ENCODE data around the gene TBCK. TPM values are rescaled to one million over a fixed set of nuclear protein-coding genes. Genes with fewer than 3 reads are reported as not detected.

TBCK gene
- total RNA-seq, 1 donor from 2014 or later: 28.1 TPM

DNA sequence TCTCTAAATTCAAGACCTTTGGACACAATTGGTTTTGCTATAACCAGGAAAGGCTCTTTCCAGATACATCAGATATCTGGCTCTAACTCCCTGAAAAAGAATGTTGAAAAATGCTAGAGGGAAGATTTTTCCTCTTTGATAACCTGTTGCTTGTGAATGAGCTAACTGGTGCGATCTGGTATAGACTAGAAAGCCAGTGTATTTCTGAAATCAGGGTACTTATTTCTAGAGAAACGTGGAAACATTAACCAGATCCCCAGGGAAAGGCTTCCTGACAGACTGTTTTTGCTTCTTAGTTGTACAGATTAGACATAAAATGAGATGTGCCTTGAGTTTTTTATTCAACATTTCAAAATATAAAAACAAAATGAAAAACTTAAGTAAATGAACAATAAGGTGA lies 313.0 kb downstream of the TBCK start:
- no peak overlapping the region for H3K4me3 Mint-ChIP-seq
- no peak overlapping the region for H3K27ac Mint-ChIP-seq
- no peaks in the 10 kb centered on the region for H3K36me3 Mint-ChIP-seq (ENCODE audit: low read depth)
- intact Hi-C loops (cut with micrococcal nuclease): no loop called here
- no peaks in the 10 kb centered on the region for H3K27me3 Mint-ChIP-seq
- H3K4me1 Mint-ChIP-seq: no peaks in the 10 kb centered on the region
- no peak for DNase-seq
- H3K9me3 Mint-ChIP-seq: peaks cover under 1% of the 10 kb centered on the region

DNA sequence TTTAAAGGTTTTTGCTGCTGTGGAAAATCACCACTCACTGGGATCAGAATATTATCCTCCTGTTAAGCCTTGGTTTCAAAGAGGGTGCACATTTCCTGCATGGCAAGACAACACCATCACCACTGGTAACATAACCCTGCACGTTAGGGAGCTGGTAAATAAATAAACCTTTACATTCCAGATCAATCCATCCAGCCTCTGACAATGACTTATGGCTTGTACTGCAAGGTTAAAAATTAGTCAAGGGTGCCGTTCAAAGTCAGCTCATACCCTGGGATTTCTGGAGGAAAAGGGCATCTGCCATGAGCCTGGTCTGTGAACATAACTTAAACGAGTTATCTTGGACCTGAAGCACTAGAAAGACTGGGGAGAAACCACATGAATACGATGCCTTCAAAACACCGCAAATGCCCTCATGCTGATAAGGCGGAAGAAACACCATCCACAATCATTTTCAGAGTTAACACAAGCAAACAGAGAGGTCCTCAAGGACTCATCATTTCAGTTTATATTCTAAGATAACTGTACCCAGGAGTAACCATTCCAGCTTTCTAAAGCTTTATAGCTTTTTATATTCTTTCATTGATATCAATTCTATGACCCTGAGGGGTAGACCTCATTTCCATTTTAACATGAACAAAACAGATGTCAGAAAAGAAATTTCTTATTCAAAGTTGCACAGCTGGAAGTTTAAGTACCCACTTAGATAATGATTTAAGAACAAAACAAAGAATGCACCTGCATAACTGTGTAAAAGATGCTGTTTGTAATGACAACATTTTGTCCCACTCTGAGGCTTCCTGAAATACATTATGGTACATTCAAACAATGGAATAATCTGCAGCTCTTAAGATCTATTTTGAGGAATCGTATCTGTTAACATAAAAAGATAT lies 317.6 kb downstream of the TBCK start:
- Mint-ChIP-seq H3K36me3 (ENCODE audit: low read depth) (no peaks in the 10 kb centered on the region), H3K4me1 (no peaks in the 10 kb centered on the region), H3K9me3 (no peaks in the 10 kb centered on the region), H3K27ac (no peak overlapping the region), H3K27me3 (no peaks in the 10 kb centered on the region), H3K4me3 (no peak overlapping the region)
- intact Hi-C loops (cut with micrococcal nuclease): no loop called here
- no peak for DNase-seq

DNA sequence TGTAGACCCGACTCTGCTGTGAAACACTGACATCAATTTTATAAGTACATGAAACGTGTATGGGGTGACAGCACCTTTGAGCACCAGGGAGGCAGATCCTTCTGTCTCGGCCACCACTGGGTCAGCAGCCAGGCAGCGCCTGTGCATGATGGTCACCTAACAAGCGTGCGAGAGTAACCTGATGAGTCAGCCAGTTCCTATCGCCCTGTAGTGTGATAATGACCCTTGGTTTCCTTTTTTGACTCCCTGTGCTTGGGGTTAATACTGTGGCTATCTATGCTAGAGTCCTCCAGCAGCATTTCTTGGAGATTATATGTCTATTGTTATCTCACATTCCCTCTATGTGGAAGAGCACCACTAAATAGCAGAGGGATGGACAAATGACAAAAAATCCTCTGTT lies 319.2 kb downstream of the TBCK start:
- no peak overlapping the region for H3K27ac Mint-ChIP-seq
- intact Hi-C loops (cut with micrococcal nuclease): no loop called here
- DNase-seq: no peak
- no peak overlapping the region for H3K4me3 Mint-ChIP-seq
- no peaks in the 10 kb centered on the region for H3K27me3 Mint-ChIP-seq
- no peaks in the 10 kb centered on the region for H3K9me3 Mint-ChIP-seq
- H3K36me3 Mint-ChIP-seq (ENCODE audit: low read depth): no peaks in the 10 kb centered on the region
- no peaks in the 10 kb centered on the region for H3K4me1 Mint-ChIP-seq

GRCh38 chr4:105994841-105995501 lies 321.0 kb downstream of the TBCK start:
- Mint-ChIP-seq H3K9me3 (no peaks in the 10 kb centered on the region), H3K4me1 (no peaks in the 10 kb centered on the region), H3K27me3 (no peaks in the 10 kb centered on the region), H3K36me3 (ENCODE audit: low read depth) (no peaks in the 10 kb centered on the region), H3K4me3 (no peak overlapping the region), H3K27ac (no peak overlapping the region)
- intact Hi-C loops (cut with micrococcal nuclease): no loop called here
- DNase-seq: no peak

DNA sequence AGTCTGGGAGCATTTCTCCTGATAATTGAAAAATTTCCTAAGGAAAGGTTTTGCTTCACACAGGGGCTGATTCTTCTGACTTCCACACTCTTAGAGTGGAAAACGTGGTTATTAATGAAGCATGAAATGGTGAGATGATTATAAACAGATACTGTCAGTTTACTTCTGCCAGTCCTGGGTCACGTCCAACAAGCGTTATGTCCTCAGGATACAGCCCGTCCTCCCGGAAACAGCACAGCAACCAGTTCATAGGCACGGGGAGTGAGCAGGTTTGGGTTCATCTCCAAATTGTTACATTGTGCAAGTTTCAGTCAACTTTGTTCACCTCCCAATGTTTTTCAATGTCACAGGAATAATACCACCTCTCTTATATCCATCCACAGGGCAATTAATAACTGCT lies 321.9 kb downstream of the TBCK start:
- Mint-ChIP-seq H3K36me3 (ENCODE audit: low read depth) (no peaks in the 10 kb centered on the region), H3K9me3 (peaks cover 1% of the 10 kb centered on the region), H3K27me3 (no peaks in the 10 kb centered on the region), H3K27ac (no peak overlapping the region), H3K4me1 (no peaks in the 10 kb centered on the region), H3K4me3 (no peak overlapping the region)
- no peak for DNase-seq
- intact Hi-C loops (cut with micrococcal nuclease): no loop called here

DNA sequence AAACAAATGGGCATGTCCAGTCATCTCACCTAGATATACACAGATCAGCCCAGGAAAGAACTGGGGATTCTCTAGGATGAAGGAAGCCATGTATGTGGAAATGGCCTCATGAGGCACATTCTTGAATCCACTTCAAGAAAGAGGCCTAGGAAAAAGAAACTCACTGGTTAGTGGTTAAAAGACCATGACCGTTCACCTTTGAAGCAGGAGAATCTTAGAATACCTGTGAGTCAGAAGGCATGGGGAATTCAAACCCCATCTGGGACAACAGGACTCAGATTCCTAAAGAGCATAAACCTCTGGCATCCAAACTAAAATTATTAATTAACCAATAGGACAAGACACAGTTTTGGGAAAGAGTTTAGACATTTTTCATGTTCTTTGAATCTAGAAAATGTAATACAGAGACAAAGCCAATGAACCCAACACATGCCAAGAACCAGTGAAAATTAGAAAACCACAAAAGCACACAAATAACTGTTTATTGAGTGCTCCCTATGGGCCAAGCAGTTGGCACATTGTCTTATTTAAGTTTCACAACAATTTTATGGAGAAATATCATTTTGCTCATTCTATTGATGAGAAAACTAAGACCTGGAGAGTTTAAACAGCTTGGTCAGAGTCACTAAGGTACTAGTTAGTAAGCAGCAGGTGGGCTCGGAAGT lies 323.2 kb downstream of the TBCK start:
- no peak for DNase-seq
- H3K27ac Mint-ChIP-seq: no peak overlapping the region
- intact Hi-C loops (cut with micrococcal nuclease): no loop called here
- H3K36me3 Mint-ChIP-seq (ENCODE audit: low read depth): no peaks in the 10 kb centered on the region
- no peaks in the 10 kb centered on the region for H3K27me3 Mint-ChIP-seq
- peaks cover 3% of the 10 kb centered on the region for H3K9me3 Mint-ChIP-seq
- no peak overlapping the region for H3K4me3 Mint-ChIP-seq
- H3K4me1 Mint-ChIP-seq: no peaks in the 10 kb centered on the region

- Mint-ChIP-seq H3K36me3 (ENCODE audit: low read depth) (no peaks in the 10 kb centered on the region), H3K9me3 (peaks cover 3% of the 10 kb centered on the region), H3K27ac (no peak overlapping the region), H3K4me3 (no peak overlapping the region), H3K27me3 (no peaks in the 10 kb centered on the region), H3K4me1 (no peaks in the 10 kb centered on the region)
- intact Hi-C loops (cut with micrococcal nuclease): no loop called here
- DNase-seq: no peak
Measured at GRCh38 chr4:105991726-105992125, 324.3 kb downstream of the TBCK start.

Other genes with a start within 250 kb of the TBCK start
- gene AIMP1, start 341 bp upstream of the TBCK start, total RNA-seq: 82.6 and 84.7 TPM in 2 replicates
- not detected in 2 replicates for gene GIMD1, start 52.6 kb upstream of the TBCK start, total RNA-seq

Data from activated CD4-positive, alpha-beta T cell treated with anti-CD3 and anti-CD28 coated beads, Interleukin-2, amount 10 ng/mL, durations not matched to agents 24 days and 14 days (primary cell).